Gastrocnemius medialis (tissue), 4 donors: ENCODE data around the gene LAMA3.

Experiments used
- CTCF ChIP-seq, 5 experiments: fragments of 450-650 bp in 3 of 5; fragments of 200-600 bp in 2 of 5; sonication (generic) in 2 of 5; IDR thresholded peaks in 4 of 5; conservative IDR thresholded peaks in 1 of 5; 1 replicate in 4 of 5; 2 replicates in 1 of 5; pipeline ENCODE4 v1.5.1; 2016 to 2019; ENCODE audit warnings: antibody characterized with exemption in 5 of 5, mild to moderate bottlenecking in 3 of 5, moderate library complexity in 3 of 5
- POLR2A ChIP-seq, 2 donors: fragments of 450-650 bp; IDR thresholded peaks; one replicate each; pipeline ENCODE4 v1.6.1; 2017; ENCODE audit warnings: antibody characterized with exemption in 2 of 2, mild to moderate bottlenecking in 2 of 2, moderate library complexity in 2 of 2

GRCh38 chr18:23710946-23711345 is 21.7 kb downstream of the LAMA3 start:
- TF ChIP-seq CTCF (IDR thresholded peaks at IDR 0.05 in 4 of 5, conservative IDR thresholded peaks at IDR 0.05 in 1 of 5) (no peak), POLR2A (IDR thresholded peaks at IDR 0.05) (no peak)
